Kasumi-1 (cell line): ENCODE results near the gene PARD3B.

ENCODE experiments used
- DNase-seq, 2 experiments: peaks; one replicate each; lab custom pipeline; 2025; lab: John Stamatoyannopoulos, UW

The PARD3B gene

DNA sequence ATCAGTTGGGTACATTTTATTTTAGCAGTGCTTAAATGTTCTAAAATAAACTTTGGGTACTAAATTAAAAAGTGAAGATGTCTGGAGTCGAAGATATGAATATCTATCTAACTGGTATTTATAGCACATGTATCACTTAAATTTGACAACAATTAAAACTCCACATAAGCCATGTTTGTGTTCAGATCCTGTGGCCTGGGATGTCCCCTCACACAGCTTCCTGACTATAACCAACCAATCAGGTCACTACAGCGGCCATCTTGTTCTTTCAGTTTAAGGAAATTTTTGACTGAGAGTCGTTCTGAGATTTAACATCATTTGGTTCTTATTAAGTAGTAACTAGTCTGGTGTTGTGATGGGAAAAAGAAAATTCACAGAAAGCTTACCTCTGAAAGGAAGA is 966.4 kb downstream of the PARD3B start:
- DNase-seq, result no peak

- no peak for DNase-seq
Observed at GRCh38 chr2:205520311-205520710, 975.0 kb downstream of the PARD3B start.

GRCh38 chr2:205524656-205525055 is 979.4 kb downstream of the PARD3B start:
- no peak for DNase-seq

- DNase-seq, result no peak
Observed at GRCh38 chr2:205527801-205528200, 982.5 kb downstream of the PARD3B start.

- DNase-seq, result no peak
Observed at GRCh38 chr2:205531072-205531471, 985.8 kb downstream of the PARD3B start.

GRCh38 chr2:205531489-205532148 is 986.3 kb downstream of the PARD3B start:
- no peak for DNase-seq

- DNase-seq, result no peak
Observed at GRCh38 chr2:205535001-205535400, 989.7 kb downstream of the PARD3B start.

GRCh38 chr2:205539603-205540002 is 994.3 kb downstream of the PARD3B start:
- DNase-seq, result no peak

GRCh38 chr2:205540036-205540435 is 994.8 kb downstream of the PARD3B start:
- peak; percentile 16 for DNase-seq

DNA sequence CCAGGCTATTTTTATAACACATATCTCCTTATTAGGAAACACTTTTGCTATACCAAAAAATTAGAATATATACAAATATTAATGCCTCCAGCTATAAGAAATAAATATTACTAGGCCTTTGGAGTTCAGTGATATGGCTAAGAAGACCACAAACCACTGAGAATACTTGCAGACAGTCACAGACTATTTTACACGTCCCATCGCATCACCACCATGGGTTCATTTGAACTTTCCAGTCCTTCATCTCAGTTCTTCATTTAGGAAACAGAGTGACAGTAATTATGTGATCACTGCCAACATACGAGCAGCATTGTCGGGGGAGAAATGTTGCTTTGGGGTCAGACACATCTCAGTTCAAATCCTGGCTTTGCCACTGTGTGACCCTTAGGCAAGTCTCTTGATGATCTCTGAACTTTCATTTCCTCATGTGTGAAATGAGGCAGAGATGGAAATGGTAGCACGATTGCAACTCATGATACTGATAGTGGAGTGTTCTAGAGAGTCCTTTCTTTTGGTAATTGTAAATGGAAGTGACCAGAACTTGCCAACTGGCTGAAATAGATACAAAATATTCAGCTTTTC is 998.1 kb downstream of the PARD3B start:
- no peak for DNase-seq

- DNase-seq, result no peak
Observed at GRCh38 chr2:205543937-205544702, 998.8 kb downstream of the PARD3B start.

DNA sequence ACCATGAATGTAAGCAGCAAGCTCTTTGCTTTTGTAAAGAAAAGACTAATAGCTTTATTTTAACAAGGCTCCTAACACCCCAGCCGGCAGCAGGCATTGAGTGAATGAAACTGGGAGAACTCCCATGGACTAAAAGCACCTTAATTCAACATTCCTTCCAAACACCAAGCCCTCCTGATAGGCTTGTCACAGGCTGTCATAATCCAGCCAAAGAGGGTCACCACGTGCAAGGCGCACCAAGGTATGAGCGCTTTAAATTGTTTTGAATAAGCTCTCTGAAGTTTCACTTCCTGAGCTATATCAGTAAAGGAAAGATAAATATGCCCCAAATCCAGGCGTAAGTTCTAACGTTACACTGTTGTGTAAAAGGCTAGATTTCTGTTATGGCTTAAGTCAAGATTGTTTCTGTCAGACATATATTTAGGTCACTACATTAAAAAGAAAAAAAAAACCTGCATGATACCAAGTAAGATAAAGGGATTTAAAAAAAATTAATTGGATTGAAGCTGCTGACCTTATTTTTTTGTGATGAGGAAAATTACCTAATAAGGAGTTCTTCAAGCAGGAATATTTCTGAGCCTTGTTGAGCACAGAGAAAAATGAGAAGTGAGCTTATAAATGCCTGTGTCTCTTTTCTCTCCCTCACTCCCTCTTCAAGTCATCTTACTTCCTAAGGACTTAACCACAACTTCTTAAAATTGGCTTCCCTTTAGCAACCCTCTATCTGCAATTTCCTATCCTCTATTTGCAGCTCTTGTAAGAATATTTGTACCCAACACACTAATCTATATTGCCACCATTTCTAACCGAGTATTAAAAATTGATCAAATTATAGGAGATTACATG is 1000.9 kb downstream of the PARD3B start:
- DNase-seq, result peak; percentile 63 to 72

DNA sequence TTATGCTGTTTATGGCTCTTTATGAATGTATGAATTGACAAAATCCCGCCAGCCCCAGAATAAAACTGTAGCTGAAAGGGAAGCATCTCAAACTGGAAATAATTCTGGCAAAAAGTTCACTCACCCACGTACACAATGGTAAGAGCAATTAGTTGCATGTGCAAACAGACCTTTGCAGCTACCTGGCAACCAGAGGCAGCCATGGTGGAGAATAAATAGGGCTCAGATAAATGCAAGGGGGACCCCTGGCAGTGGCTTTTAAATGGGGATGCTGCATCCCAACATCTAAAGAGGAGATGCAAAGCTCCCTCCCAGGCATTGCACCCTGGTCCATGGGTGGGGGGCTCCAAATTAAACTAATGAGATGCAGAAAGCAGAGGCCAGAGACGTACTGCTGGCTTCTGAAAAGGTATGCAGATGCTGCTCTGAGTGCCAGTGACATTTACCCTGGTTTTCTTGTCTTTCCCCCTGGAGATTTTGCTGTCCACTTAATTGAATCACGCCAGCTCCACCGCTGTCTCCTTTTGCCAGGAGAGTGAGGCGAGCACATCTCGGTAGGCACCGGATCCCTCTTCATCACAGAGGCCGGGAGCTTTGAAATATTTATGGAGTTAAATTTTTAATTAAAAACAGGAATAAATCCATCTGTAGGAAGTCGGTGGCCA is 1010.4 kb downstream of the PARD3B start:
- DNase-seq, result no peak

DNA sequence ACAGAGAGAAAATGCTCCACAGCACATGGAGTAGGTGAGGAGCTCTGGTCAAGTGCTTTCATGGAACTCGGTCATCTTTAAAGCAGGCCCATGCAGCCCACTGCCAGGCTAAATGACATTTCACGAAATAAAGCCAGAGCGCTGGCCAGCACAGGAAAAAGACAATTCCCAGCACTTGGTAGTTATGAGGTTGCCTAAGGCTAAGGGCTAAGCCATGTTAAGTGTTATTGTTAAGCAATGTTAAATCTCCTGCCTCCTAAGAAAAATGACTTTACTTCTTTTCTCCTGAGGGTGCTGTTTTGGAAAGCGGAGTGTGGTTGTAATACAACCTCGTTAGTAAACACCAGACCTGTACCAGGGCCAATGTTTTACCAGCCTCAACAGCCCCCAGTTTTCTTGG is 1011.1 kb downstream of the PARD3B start:
- no peak for DNase-seq

DNA sequence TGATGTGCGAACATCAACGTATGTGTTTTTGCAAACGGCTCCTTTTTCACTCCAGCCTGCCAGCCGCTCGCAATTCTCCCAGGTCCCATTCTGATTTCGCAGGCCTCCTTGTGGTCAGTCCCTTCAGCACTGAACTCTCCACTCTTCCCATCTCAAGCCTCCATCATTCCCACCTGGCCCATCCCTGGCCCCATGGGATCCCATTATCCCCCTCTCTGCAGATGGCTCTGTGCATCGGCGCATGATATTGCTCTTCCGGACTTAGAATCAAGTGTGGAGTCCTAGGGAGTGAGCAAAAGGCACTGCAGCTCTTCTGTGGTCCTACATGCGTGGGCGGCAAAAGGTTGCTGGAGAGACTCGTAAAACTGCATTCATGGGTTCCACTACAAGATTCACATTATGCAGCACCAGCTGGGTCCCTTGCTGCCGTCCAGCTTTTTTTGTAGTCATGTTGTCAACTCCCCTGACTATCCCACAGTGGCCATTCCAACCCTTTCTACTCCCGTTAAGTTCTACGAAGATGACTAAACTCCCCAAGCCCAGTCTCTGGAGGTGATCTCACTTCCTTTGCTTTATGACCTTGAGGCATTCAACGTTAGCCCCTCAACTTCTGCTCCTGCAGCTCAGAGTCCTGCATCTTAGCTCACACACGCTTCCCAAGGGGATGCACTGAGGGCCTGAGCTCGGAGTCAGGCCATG is 1011.7 kb downstream of the PARD3B start:
- no peak for DNase-seq

DNA sequence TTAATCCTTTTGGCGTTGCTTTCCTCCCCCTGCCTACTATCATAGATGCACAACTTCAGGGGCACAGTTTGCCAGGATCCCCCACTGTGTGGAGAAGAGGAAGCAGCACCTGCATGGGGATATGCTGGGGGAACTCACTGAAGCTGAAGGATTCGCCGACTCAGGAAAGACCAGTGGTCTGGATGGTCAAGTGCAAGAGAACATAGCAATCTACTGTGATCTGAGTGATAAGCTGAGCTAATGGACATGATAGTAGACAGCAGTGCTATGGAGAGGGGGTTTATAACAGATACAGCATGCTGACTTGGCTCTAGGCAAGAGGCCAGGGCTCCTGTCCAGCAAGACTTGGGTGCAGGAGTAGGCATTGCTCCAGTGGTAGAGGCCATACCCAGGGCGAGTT is 1012.6 kb downstream of the PARD3B start:
- no peak for DNase-seq

GRCh38 chr2:205561441-205561840 is 1016.2 kb downstream of the PARD3B start:
- no peak for DNase-seq

GRCh38 chr2:205563646-205564045 is 1018.4 kb downstream of the PARD3B start:
- DNase-seq, result no peak

DNA sequence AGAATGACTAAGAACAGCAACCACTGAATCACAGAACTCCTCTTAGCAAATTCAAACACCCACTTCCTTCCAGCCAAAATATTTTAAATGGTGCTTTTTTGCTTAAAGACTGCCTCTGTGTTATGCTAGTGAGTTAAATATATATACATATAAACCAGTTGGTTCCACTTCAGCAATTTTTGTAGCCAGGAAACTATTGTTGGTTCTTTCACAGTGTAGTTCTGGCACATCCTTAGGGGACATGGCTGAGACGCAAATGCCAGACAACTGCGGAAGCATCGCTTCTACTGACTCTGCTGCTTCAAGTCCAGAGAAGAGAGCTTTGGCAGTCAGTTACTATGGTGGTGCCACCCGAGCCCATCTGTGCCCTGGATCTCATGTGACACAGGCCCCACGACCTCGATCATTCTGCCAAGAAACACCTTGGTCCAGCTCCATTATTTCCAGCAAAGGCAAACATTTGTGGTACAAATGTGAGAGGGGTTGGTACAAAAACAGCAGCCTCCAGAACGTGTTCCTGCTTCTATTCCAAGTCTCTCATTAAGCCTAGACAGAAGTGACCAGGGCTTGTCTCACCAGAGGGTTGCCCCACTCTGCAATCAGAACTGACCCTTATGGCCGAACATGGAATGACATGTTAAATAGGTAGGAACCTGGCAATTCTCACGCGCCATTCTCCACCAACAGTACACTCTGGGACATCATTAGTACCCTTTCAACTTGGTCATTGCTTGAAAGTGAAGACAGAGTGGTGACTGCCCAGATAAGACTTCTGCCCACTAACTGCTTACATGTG is 1019.3 kb downstream of the PARD3B start:
- DNase-seq, result no peak

- no peak for DNase-seq
Observed at GRCh38 chr2:205565142-205565522, 1019.9 kb downstream of the PARD3B start.
